KOPT-K1 (cell line): ENCODE results near the gene GOLGA8A.

Experiments
- H3K27ac ChIP-seq: fragments of 200-600 bp; sonication (generic); 2 replicates; pipeline ENCODE4 v1.5.1; 2016; ENCODE audit warnings: antibody characterized with exemption, mild to moderate bottlenecking, low read depth, low read length; ENCODE audit not compliant: poor library complexity, severe bottlenecking
- H3K36me3 ChIP-seq: fragments of 200-600 bp; sonication (generic); 2 replicates; pipeline ENCODE4 v1.5.1; 2017; ENCODE audit warnings: antibody characterized with exemption, mild to moderate bottlenecking, low read length, moderate library complexity; ENCODE audit not compliant: insufficient read depth
- H3K9me3 ChIP-seq: fragments of 200-600 bp; sonication (generic); 2 replicates; pipeline ENCODE4 v1.5.1; 2017; ENCODE audit warnings: antibody characterized with exemption, low read length, mild to moderate bottlenecking; ENCODE audit not compliant: insufficient read depth, poor library complexity, severe bottlenecking

GOLGA8A gene

GRCh38 chr15:34437687-34438086, at the start of gene GOLGA8A:
Gene GOLGA8A, minus strand, starts transcription at chr15:34437808. Its CDS starts 48,117 bp downstream, at chr15:34389691.
- H3K36me3 ChIP-seq = no peaks in the 10 kb centered on the region
- peak within 1 kb of the TSS; percentile 40 for H3K27ac ChIP-seq
- H3K9me3 ChIP-seq = no peaks in the 10 kb centered on the region

DNA sequence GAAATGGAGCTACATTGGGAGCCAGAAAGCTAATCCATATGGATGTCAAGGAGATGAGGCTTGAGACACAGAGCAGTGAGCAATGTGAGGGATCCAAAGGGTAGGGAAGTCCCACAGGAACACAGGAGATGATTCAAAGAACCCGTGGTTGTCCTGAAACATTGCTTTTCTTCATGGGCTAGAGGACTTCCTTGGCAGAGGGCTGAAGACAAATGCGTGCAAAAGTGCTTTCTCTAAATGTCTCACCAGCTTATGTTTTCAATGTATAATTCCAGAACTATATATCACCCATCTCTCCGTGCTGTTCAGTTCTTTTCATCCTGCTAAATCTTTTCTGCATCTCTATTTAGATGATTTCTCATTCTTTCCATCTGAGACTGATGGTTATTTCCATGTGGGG, 46.0 kb upstream of the GOLGA8A start:
- H3K9me3 ChIP-seq = no peaks in the 10 kb centered on the region
- H3K27ac ChIP-seq = no peak overlapping the region
- H3K36me3 ChIP-seq = no peaks in the 10 kb centered on the region

DNA sequence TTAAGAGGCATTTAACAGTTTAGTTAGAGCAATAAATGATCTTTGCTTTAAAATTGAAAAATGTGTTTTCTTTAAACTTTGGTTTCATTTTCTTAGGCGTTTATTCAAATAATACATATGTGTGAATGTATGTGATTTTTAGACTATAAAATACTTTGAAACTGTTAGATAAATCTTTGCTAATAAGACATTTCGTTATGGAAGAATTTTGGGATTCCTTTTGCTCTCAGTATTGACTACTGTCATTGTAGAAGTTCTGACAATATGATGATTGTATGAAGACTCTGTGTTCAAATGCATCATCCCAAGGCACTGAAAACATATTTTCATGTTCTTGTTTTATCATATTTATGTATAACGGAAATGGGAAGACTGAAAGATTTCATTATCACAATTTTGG, 43.8 kb upstream of the GOLGA8A start:
- no peak overlapping the region for H3K27ac ChIP-seq
- H3K36me3 ChIP-seq = no peaks in the 10 kb centered on the region
- H3K9me3 ChIP-seq = no peaks in the 10 kb centered on the region

- Histone ChIP-seq H3K36me3 (no peaks in the 10 kb centered on the region), H3K27ac (no peak overlapping the region), H3K9me3 (no peaks in the 10 kb centered on the region)
These were observed 36.2 kb upstream of the GOLGA8A start for GRCh38 chr15:34473840-34474239.

- Histone ChIP-seq H3K36me3 (no peaks in the 10 kb centered on the region), H3K27ac (no peak overlapping the region), H3K9me3 (no peaks in the 10 kb centered on the region)
These were observed 35.3 kb upstream of the GOLGA8A start for GRCh38 chr15:34472947-34473346.

DNA sequence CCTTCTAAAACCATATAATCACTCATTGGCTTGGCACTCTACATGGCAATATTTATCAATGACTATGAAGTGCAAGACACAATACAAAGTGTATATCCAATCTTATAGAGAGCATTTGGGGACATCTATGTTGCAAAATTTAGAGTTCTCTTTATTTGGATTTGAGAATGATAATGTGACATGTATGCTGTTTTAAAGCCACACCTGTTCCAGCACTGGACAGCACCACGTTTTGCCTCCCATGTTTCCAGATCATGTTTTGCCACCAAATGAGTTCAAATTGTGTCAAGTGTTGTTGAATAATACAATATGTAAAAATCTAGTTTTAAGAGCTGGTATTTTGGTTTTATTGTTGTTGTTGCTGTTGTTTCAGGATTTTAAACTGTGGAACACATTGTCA, 33.3 kb upstream of the GOLGA8A start:
- Histone ChIP-seq H3K36me3 (no peaks in the 10 kb centered on the region), H3K9me3 (no peaks in the 10 kb centered on the region), H3K27ac (no peak overlapping the region)

DNA sequence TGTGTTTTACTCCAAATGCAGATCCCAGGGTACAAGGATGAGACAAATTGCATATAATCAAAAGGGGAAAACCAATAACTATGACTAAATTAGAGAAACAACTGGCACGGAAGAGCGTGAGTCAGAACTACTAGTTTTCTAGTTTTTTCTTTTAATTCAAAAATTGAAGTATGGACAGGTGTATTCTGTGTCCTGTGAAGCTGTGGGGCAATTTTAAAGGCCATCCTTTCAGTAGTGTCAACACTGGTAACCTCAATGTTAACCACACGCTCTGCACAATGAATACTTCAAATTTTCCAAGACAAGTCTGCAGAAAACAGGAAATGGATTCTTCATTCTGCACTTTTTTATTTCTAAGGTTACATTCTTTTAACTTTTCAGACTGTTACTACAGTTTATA, 32.5 kb upstream of the GOLGA8A start:
- no peaks in the 10 kb centered on the region for H3K36me3 ChIP-seq
- no peaks in the 10 kb centered on the region for H3K9me3 ChIP-seq
- no peak overlapping the region for H3K27ac ChIP-seq

GRCh38 chr15:34461730-34462129, 24.1 kb upstream of the GOLGA8A start:
- Histone ChIP-seq H3K36me3 (no peaks in the 10 kb centered on the region), H3K9me3 (no peaks in the 10 kb centered on the region), H3K27ac (no peak overlapping the region)

DNA sequence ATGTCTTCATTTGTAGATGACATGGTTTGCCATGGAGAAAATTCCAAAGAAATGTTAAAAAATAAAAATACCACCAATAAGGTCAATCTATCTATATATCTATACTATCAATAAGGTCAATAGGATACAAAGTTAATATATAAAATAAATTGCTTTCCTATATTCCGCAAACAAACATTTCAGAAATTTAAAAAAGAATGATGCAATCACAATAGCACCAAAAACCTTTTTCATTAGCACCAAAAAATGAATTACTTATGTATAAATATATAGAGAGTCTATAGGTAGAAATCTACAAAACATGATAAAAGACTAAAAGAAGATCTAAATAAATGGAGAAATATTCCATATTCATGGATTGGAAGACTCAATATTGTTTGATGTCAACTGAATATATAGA, 22.8 kb upstream of the GOLGA8A start:
- no peaks in the 10 kb centered on the region for H3K36me3 ChIP-seq
- no peak overlapping the region for H3K27ac ChIP-seq
- H3K9me3 ChIP-seq = no peaks in the 10 kb centered on the region

DNA sequence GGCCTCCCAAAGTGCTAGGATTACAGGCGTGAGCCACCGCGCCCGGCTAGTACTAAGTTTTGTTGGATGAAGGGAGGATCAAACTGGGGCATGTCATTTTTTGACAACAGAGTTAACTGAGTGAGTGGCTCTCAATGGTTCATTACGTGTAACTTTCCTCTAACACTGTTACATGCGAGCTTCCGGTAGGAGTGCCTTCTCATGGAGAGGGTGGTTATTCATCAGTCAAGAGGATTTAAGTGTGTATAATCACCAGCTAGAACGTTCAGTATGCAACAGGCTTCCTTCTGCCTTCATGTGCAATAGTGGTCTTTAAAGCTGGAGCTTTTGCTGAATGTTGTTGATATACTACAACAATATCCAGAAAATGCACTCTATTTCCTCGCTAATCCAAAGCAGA, 19.1 kb upstream of the GOLGA8A start:
- H3K27ac ChIP-seq = no peak overlapping the region
- no peaks in the 10 kb centered on the region for H3K36me3 ChIP-seq
- no peaks in the 10 kb centered on the region for H3K9me3 ChIP-seq

DNA sequence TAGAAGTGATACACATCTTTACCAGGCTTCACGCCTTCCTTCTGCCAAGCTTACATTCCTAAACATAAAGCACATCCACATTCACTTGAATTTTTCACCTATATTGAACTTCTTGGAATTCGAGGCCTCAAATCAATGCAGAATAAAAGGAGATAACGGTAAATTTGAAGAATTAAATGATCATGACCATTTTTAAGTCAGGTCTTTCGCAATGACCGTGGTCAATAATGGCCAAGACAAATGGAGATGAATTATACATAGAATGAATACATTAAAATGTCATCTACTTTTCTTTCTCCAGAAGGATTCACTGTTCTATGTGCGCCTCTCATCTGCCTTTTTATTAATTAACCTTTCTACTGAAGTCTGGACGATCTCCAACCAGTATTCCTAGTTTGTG, 5.3 kb upstream of the GOLGA8A start:
- H3K9me3 ChIP-seq = no peaks in the 10 kb centered on the region
- no peaks in the 10 kb centered on the region for H3K36me3 ChIP-seq
- no peak overlapping the region for H3K27ac ChIP-seq

- Histone ChIP-seq H3K27ac (no peak overlapping the region), H3K36me3 (no peaks in the 10 kb centered on the region), H3K9me3 (no peaks in the 10 kb centered on the region)
These were observed 2.3 kb upstream of the GOLGA8A start for GRCh38 chr15:34439878-34440277.

DNA sequence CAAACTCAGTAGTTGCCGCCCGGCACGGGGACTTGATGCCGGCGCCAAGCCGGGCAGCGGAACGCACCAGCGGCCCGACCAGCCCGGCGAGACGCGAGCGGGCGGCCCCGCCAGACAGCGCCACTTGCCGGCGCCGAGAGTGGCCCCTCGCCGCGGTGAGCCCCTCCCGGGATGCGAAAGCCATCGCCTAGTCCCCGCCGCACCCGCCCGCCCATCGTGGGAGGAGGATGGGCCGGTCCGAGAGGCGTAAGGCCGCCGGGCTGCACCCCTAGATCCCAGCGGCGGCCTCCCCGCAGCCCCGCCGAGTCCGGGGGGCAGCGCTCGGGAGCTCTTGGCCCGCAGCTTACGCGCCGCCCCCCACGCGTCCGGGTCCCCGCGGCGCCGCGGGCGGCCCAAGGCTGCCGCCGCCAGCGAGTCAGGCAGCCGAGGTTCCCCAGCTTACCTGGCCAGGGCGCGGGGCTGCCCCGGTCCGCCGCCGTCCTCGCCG, 609 bp downstream of the GOLGA8A start:
- peak overlapping the region; percentile 40 for H3K27ac ChIP-seq

DNA sequence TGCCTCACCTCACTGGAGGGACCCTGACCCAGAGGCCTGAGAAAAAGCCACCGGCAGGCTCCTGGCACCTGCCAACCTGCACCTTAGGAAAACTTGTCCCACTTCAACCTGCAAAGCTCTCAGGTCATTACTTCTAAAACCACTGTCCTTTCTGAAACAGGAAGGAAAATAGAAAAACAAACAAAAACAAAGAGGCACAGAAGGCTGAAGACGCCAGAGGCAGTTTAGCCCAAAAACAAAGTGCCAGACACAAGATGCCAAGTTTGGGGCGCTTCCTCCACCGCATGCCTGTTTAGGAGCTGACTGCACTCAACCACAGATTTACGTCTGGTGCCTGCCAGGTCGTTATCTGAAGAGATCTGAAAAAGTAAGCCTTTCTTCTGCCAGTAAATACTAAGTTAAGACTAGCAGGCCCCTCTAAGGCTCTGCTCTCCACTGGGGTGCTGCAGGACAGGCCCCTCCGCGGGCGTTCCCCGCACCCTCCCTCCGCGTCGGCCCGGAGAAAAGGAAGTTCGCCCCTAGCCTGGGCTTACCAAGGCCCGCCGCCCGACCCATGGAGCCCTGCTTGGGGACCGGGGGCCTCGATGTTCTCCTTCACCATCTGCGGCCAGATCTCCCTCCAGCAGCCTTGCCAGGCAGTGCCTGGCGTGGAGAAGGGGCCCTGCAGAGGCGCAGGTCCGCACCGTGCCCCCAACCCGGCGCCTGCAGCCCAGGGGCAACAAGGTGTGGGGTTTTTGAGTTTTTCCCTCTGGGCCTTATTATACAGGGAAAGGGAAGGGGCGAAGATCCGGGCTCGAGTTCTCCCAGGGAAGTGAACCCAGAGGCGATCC, 1.3 kb downstream of the GOLGA8A start:
- H3K9me3 ChIP-seq = no peaks in the 10 kb centered on the region
- H3K36me3 ChIP-seq = no peaks in the 10 kb centered on the region
- H3K27ac ChIP-seq = peak overlapping the region; percentile 40

More for the DNA sequence above, 609 bp downstream of the GOLGA8A start:
- no peaks in the 10 kb centered on the region for H3K36me3 ChIP-seq
- no peaks in the 10 kb centered on the region for H3K9me3 ChIP-seq

GRCh38 chr15:34435658-34436057, 1.9 kb downstream of the GOLGA8A start:
- Histone ChIP-seq H3K36me3 (no peaks in the 10 kb centered on the region), H3K9me3 (no peaks in the 10 kb centered on the region), H3K27ac (no peak overlapping the region)
